ENCODE data around the gene FAHD2A. TPM values are rescaled to one million over a fixed set of nuclear protein-coding genes. Genes with fewer than 3 reads are reported as not detected.

Gene FAHD2A
- total RNA-seq, 1 donor from 2014 or later: 36.4 TPM

DNA sequence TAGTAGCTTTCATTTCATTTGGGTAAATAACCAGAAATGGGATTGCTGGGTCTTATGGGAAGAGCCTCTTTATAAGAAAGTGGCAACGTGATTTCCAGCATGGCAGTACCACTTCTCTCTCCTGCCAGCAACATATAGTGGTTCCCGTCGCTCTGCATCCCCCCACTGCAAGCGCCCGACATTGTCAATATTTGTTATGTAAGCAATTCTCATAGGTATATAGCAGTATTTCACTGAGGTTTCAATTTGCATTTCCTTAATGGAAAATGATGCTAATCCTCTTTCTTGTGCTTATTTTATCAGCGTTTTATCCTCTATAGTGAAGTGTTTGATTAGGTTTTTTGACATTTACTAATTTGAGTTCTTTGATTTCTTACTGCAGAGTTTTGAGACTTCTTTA lies 36.0 kb upstream of the FAHD2A start:
- H3K27me3 ChIP-seq: no peaks in the 10 kb centered on the region
- H3K9ac ChIP-seq: no peak overlapping the region
- Mint-ChIP-seq H3K27ac (no peak overlapping the region), H3K4me1 (no peaks in the 10 kb centered on the region), H3K9me3 (no peaks in the 10 kb centered on the region), H3K4me3 (no peak overlapping the region), H3K27me3 (ENCODE audit: insufficient read depth, low read depth) (no peaks in the 10 kb centered on the region), H3K36me3 (no peaks in the 10 kb centered on the region)
- no peak overlapping the region for H3K4me3 ChIP-seq
- no peaks in the 10 kb centered on the region for H4K20me1 ChIP-seq (ENCODE audit: low read depth)
- H3F3A ChIP-seq (ENCODE audit: low read depth): no peaks in the 10 kb centered on the region
- DNase-seq (ENCODE audit: low spot score): no peak
- H3K4me2 ChIP-seq: no peak overlapping the region
- no peak overlapping the region for H3K27ac ChIP-seq
- H2AFZ ChIP-seq (replicated peaks): no peak overlapping the region
- TF ChIP-seq, protein P1, sequence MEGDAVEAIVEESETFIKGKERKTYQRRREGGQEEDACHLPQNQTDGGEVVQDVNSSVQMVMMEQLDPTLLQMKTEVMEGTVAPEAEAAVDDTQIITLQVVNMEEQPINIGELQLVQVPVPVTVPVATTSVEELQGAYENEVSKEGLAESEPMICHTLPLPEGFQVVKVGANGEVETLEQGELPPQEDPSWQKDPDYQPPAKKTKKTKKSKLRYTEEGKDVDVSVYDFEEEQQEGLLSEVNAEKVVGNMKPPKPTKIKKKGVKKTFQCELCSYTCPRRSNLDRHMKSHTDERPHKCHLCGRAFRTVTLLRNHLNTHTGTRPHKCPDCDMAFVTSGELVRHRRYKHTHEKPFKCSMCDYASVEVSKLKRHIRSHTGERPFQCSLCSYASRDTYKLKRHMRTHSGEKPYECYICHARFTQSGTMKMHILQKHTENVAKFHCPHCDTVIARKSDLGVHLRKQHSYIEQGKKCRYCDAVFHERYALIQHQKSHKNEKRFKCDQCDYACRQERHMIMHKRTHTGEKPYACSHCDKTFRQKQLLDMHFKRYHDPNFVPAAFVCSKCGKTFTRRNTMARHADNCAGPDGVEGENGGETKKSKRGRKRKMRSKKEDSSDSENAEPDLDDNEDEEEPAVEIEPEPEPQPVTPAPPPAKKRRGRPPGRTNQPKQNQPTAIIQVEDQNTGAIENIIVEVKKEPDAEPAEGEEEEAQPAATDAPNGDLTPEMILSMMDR (IDR thresholded peaks at IDR 0.05): no peak
- TF ChIP-seq EZH2 (IDR thresholded peaks at IDR 0.05): no peak
- TF ChIP-seq EZH2phosphoT487 (IDR thresholded peaks at IDR 0.05): no peak
- H3K36me3 ChIP-seq: no peaks in the 10 kb centered on the region
- no peaks in the 10 kb centered on the region for H3K4me1 ChIP-seq
- H3K9me3 ChIP-seq (ENCODE audit: low read depth): no peaks in the 10 kb centered on the region
- no peaks in the 10 kb centered on the region for H3K79me2 ChIP-seq (ENCODE audit: low read depth)

DNA sequence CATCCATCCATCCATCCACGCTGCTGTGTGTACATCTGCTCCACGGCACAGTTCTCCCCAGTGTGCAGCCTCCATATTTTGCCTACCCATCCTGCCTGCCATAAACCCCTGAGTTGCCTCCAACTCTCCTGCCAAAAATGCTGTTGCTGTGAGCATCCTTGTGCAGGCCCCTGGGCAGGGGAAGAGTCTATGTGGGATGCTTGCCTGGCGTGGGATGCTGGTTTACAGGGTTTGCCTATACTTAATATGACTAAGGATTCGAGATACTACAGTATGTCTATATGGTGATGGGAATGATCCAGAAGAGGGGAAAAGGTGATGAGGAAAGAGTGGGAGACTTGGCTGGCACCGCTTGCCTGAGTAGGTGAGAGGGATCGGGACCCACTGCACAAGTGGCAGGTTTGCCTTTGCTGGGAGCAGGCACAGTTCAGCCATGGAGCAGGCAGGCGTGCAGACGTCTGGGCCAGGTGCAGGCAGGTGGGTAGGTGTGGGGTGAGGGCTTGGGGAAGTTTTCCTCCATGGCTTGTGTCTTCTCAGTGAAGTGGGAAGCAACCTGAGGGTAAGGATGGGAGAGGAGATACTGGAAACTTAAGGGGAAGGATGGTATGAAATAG lies 30.2 kb upstream of the FAHD2A start:
- H3K4me3 Mint-ChIP-seq: no peak overlapping the region
- H4K20me1 ChIP-seq (ENCODE audit: low read depth): no peaks in the 10 kb centered on the region
- H3K9ac ChIP-seq: no peak overlapping the region
- no peaks in the 10 kb centered on the region for H3K9me3 ChIP-seq (ENCODE audit: low read depth)
- TF ChIP-seq EZH2 (IDR thresholded peaks at IDR 0.05): no peak
- TF ChIP-seq, protein P1 (IDR thresholded peaks at IDR 0.05): no peak
- no peak for TF ChIP-seq EZH2phosphoT487 (IDR thresholded peaks at IDR 0.05)
- H3K4me1 Mint-ChIP-seq: peaks cover 5% of the 10 kb centered on the region
- no peak overlapping the region for H2AFZ ChIP-seq (replicated peaks)
- H3K27me3 Mint-ChIP-seq (ENCODE audit: insufficient read depth, low read depth): peaks cover 4% of the 10 kb centered on the region
- no peak overlapping the region for H3K27ac Mint-ChIP-seq
- H3K4me2 ChIP-seq: no peak overlapping the region
- H3K36me3 Mint-ChIP-seq: no peaks in the 10 kb centered on the region
- no peak overlapping the region for H3K4me3 ChIP-seq
- no peaks in the 10 kb centered on the region for H3K27me3 ChIP-seq
- no peaks in the 10 kb centered on the region for H3K79me2 ChIP-seq (ENCODE audit: low read depth)
- H3K4me1 ChIP-seq: no peaks in the 10 kb centered on the region
- no peaks in the 10 kb centered on the region for H3K9me3 Mint-ChIP-seq
- H3K36me3 ChIP-seq: no peaks in the 10 kb centered on the region
- DNase-seq (ENCODE audit: low spot score): no peak
- no peaks in the 10 kb centered on the region for H3F3A ChIP-seq (ENCODE audit: low read depth)
- H3K27ac ChIP-seq: no peak overlapping the region

DNA sequence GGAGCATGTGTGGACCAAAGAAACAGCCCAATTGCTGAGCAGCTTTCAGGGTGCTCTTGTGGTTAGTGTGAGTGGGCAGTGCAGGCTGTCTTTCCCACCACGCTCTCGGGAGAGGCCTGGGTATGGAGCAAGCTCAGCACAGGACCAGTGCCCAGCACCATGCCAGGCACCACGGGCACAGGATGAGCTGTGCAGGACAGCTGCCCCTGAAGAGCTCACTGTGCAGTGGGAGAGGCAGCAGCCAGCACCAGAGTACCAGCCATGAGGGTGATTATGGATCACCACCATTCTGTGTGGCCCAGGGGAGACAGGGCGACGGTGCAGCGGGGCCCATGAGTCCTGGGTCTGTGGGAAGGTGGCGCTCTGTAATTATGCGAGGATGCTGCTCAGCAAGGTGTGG lies 29.7 kb upstream of the FAHD2A start:
- Histone ChIP-seq H3K4me1 (no peaks in the 10 kb centered on the region), H3K4me2 (no peak overlapping the region), H3F3A (ENCODE audit: low read depth) (no peaks in the 10 kb centered on the region), H3K36me3 (no peaks in the 10 kb centered on the region), H3K9ac (no peak overlapping the region), H3K27me3 (no peaks in the 10 kb centered on the region), H3K4me3 (no peak overlapping the region), H2AFZ (replicated peaks) (no peak overlapping the region), H4K20me1 (ENCODE audit: low read depth) (no peaks in the 10 kb centered on the region), H3K27ac (no peak overlapping the region), H3K79me2 (ENCODE audit: low read depth) (no peaks in the 10 kb centered on the region), H3K9me3 (ENCODE audit: low read depth) (no peaks in the 10 kb centered on the region)
- Mint-ChIP-seq H3K36me3 (no peaks in the 10 kb centered on the region), H3K27me3 (ENCODE audit: insufficient read depth, low read depth) (peaks cover 6% of the 10 kb centered on the region), H3K4me3 (no peak overlapping the region), H3K4me1 (peaks cover 5% of the 10 kb centered on the region), H3K9me3 (no peaks in the 10 kb centered on the region), H3K27ac (no peak overlapping the region)
- TF ChIP-seq, protein P1 (IDR thresholded peaks at IDR 0.05): no peak
- TF ChIP-seq EZH2 (IDR thresholded peaks at IDR 0.05) (no peak), EZH2phosphoT487 (IDR thresholded peaks at IDR 0.05) (no peak)
- DNase-seq (ENCODE audit: low spot score): no peak
